Fibroblast of skin of back (primary cell): ENCODE measurements around the gene ZNF689.

Source experiments
- DNase-seq: peaks from one replicate; pipeline ENCODE4 v3.0.0-alpha.2; 2013

Gene ZNF689

GRCh38 chr16:30561089-30561816 lies 48.9 kb downstream of the ZNF689 start:
- DNase-seq = no peak

DNA sequence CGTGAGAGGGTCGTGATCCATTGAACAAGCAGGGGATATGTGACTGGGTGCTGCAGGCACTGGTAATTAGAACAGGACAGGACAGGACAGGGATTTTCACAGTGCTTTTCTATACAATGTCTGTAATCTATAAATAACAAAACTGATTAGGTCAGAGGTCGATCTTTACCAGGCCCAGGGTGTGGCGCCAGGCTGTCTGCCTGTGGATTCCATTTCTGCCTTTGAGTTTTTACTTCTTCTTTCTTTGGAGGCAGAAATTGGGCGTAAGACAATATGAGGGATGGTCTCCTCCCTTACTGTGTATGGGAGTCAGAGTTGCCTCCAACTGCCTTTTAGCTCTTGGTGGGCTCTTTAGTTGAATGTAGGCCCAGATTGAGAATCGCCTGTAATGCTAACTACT lies 50.5 kb downstream of the ZNF689 start:
- no peak for DNase-seq

DNA sequence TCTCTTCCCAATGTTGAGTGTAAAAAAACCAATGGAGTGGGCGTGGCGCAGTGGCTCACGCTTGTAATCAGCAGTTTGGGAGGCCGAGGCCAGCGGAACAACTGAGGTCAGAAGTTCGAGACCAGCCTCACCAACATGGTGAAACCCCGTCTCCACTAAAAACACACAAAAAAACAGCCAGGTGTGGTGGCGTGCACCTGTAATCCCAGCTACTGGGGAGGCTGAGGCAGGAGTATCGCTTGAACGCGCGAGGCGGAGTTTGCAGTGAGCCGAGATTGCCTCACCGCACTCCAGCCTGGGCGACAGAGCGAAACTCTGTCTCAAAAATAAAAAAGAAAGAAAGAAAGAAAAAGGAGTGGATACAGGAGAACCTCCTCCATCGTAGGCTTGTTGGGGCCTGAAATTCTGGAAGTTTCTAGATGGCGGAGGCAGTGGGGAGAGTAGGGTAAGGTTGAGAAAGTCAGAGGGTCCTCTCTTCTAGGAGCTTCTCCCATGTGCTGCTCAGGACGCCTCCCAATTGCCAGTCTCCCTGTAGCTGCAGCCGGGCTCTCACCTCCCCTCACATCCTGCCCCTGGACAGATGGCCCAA lies 51.3 kb downstream of the ZNF689 start:
- no peak for DNase-seq

DNA sequence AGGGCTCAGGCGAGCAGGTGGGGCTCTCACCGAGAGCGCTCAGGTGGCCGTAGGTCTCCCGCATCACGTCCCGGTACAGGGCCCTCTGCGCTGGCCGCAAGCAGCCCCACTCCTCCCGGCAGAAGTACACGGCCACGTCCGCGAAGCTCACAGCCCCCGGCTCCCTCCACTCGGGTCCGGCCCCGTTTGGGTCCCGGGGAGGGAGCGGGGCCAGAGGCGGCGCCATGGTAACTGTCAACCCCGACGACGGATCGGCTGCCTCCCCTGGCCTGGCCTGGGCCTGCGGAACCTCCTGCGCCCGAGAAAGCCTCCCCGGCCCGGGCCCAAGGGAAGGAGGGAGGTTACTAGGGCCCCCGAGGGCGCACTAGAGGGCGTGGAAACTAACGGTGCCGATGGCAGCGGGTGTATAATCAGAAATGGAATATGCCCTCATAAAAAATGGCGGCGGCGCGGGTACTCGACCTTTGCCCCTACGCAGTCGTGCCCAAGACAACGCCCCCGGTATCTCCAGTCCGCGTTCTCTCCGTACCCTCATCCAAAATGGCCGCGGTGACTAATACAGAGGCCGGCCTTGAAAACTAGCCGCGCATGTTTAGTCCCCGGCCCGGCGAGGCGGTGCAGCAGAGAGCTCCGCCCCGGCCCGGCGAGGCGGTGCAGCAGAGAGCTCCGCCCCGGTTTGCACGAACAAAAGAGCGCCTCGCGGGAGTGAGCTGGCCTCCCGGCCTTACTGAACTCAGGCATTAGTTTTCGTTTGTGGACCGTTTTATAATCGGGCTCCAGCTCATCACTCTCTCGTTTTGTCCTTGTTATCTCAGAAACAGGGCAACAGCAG lies 52.0 kb downstream of the ZNF689 start, which contains the start of gene ZNF764:
TSS of gene ZNF764 (minus strand) at position 418 of the 832 bp plus-strand sequence. CDS start at position 226, 192 bp downstream.
- peak; percentile 99 for DNase-seq

DNA sequence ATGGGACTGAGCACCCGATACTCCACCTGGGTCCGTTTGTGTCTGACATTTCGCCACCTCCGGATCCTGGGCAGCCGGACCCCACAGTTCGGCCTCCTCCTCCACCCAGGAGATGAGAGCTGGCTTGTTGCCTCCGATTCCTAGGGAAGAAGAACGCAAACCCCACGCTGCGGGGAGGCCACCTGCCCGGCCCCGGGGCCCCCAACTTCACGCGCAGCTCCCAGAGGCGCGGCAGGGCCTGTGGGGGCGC lies 52.6 kb downstream of the ZNF689 start:
- DNase-seq = no peak

GRCh38 chr16:30556125-30556473 lies 54.1 kb downstream of the ZNF689 start:
- DNase-seq = no peak

GRCh38 chr16:30555315-30556124 lies 54.7 kb downstream of the ZNF689 start:
- no peak for DNase-seq

GRCh38 chr16:30554557-30555314 lies 55.5 kb downstream of the ZNF689 start:
- no peak for DNase-seq

GRCh38 chr16:30553393-30553899 lies 56.7 kb downstream of the ZNF689 start:
- DNase-seq = no peak

- no peak for DNase-seq
Observed at GRCh38 chr16:30552956-30553355, 57.2 kb downstream of the ZNF689 start.
